ENCODE data around the gene CFAP47.

GRCh38 chrX:36214924-36215323, 295.4 kb downstream of the CFAP47 start:
- TF ChIP-seq, protein P1, sequence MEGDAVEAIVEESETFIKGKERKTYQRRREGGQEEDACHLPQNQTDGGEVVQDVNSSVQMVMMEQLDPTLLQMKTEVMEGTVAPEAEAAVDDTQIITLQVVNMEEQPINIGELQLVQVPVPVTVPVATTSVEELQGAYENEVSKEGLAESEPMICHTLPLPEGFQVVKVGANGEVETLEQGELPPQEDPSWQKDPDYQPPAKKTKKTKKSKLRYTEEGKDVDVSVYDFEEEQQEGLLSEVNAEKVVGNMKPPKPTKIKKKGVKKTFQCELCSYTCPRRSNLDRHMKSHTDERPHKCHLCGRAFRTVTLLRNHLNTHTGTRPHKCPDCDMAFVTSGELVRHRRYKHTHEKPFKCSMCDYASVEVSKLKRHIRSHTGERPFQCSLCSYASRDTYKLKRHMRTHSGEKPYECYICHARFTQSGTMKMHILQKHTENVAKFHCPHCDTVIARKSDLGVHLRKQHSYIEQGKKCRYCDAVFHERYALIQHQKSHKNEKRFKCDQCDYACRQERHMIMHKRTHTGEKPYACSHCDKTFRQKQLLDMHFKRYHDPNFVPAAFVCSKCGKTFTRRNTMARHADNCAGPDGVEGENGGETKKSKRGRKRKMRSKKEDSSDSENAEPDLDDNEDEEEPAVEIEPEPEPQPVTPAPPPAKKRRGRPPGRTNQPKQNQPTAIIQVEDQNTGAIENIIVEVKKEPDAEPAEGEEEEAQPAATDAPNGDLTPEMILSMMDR (IDR thresholded peaks at IDR 0.05; ENCODE audit: insufficient read depth, low read length), result no peak
- TF ChIP-seq REST (IDR thresholded peaks at IDR 0.05; ENCODE audit: insufficient replicate concordance, low read depth) (no peak), POLR2AphosphoS5 (IDR thresholded peaks at IDR 0.05; ENCODE audit: low read depth) (no peak)

Data from HL-60 (cell line).